Stimulated activated CD8-positive, alpha-beta memory T cell treated with anti-CD3 and anti-CD28 coated beads, Interleukin-15, amount 100 ng/mL, for 24 hours (primary cell): Measurements from ENCODE around the gene TOX3.

Experiments
- DNase-seq: peaks from one replicate; pipeline ENCODE4 v3.0.0-alpha.2; 2020; ENCODE audit warnings: low read depth

Gene TOX3

GRCh38 chr16:52563767-52564611 lies 17.0 kb upstream of the TOX3 start:
- no peak for DNase-seq

- DNase-seq, result no peak
These were observed 15.8 kb upstream of the TOX3 start for GRCh38 chr16:52562770-52563169.

GRCh38 chr16:52561910-52562741 lies 15.2 kb upstream of the TOX3 start:
- no peak for DNase-seq

GRCh38 chr16:52558448-52558847 lies 11.5 kb upstream of the TOX3 start:
- no peak for DNase-seq

GRCh38 chr16:52557236-52557635 lies 10.3 kb upstream of the TOX3 start:
- DNase-seq, result no peak

- no peak for DNase-seq
These were observed 9.1 kb upstream of the TOX3 start for GRCh38 chr16:52556083-52556482.

GRCh38 chr16:52555572-52555971 lies 8.6 kb upstream of the TOX3 start:
- no peak for DNase-seq

- DNase-seq, result no peak
These were observed 7.4 kb upstream of the TOX3 start for GRCh38 chr16:52554334-52554733.

- no peak for DNase-seq
These were observed 6.4 kb upstream of the TOX3 start for GRCh38 chr16:52553322-52553721.

- no peak for DNase-seq
These were observed 5.7 kb upstream of the TOX3 start for GRCh38 chr16:52552643-52553042.

GRCh38 chr16:52549011-52549692 lies 2.2 kb upstream of the TOX3 start:
- no peak for DNase-seq

GRCh38 chr16:52548261-52549010 lies 1.5 kb upstream of the TOX3 start:
- DNase-seq, result no peak

GRCh38 chr16:52547834-52548215 lies 882 bp upstream of the TOX3 start:
- no peak for DNase-seq

- DNase-seq, result no peak
These were observed 496 bp downstream of the TOX3 start for GRCh38 chr16:52546291-52547003.

- DNase-seq, result no peak
These were observed 1.1 kb downstream of the TOX3 start for GRCh38 chr16:52545898-52546266.

- no peak for DNase-seq
These were observed 1.6 kb downstream of the TOX3 start for GRCh38 chr16:52545222-52545897.

- DNase-seq, result no peak
These were observed 2.2 kb downstream of the TOX3 start for GRCh38 chr16:52544703-52545102.

GRCh38 chr16:52543654-52544053 lies 3.3 kb downstream of the TOX3 start:
- DNase-seq, result no peak

GRCh38 chr16:52540910-52541309 lies 6.0 kb downstream of the TOX3 start:
- DNase-seq, result no peak

- DNase-seq, result no peak
These were observed 7.8 kb downstream of the TOX3 start for GRCh38 chr16:52539191-52539590.

- DNase-seq, result no peak
These were observed 8.4 kb downstream of the TOX3 start for GRCh38 chr16:52538511-52538910.
